Retinal pigment epithelial cell (primary cell): ENCODE measurements around the gene RHOBTB1.
"Not testable (repeated sequence)": the region's sequence is repeated elsewhere in the genome, so short reads cannot be mapped to it uniquely, and the experiment has no call there.

Experiments used
- DNase-seq: peaks from one replicate; pipeline ENCODE4 v3.0.0-alpha.2; 2010; ENCODE audit warnings: low read depth
- H3K4me3 ChIP-seq: 2 replicates; pipeline ENCODE4 v1.5.1; 2011; ENCODE audit warnings: mild to moderate bottlenecking, low read length, control low read depth, moderate library complexity
- TF ChIP-seq, protein P1 (sequence below): conservative IDR thresholded peaks from 2 replicates; pipeline ENCODE4 v1.5.1; 2011; ENCODE audit warnings: low read depth, low read length, control low read depth, inconsistent platforms

RHOBTB1 gene

DNA sequence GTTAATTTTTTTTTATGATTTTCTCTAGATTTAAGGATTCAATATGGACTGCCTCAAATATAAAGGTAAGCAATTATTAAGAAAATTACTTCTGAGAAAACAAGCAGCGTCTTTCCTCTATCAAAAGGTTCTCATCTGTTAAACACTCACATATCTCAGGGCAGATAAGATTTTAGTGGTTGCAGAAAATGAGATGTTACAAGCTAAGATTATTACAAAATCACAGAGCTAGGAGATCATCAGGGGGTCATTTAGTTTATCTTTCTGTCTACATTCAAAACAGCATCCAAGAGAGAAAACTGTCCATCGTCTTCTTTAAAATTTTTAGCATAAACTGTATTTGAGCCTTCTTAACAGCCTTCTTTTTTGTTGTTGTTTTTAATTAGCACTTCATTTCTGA is 29.1 kb upstream of the RHOBTB1 start:
- TF ChIP-seq, protein P1, sequence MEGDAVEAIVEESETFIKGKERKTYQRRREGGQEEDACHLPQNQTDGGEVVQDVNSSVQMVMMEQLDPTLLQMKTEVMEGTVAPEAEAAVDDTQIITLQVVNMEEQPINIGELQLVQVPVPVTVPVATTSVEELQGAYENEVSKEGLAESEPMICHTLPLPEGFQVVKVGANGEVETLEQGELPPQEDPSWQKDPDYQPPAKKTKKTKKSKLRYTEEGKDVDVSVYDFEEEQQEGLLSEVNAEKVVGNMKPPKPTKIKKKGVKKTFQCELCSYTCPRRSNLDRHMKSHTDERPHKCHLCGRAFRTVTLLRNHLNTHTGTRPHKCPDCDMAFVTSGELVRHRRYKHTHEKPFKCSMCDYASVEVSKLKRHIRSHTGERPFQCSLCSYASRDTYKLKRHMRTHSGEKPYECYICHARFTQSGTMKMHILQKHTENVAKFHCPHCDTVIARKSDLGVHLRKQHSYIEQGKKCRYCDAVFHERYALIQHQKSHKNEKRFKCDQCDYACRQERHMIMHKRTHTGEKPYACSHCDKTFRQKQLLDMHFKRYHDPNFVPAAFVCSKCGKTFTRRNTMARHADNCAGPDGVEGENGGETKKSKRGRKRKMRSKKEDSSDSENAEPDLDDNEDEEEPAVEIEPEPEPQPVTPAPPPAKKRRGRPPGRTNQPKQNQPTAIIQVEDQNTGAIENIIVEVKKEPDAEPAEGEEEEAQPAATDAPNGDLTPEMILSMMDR = no peak
- no peak for DNase-seq

DNA sequence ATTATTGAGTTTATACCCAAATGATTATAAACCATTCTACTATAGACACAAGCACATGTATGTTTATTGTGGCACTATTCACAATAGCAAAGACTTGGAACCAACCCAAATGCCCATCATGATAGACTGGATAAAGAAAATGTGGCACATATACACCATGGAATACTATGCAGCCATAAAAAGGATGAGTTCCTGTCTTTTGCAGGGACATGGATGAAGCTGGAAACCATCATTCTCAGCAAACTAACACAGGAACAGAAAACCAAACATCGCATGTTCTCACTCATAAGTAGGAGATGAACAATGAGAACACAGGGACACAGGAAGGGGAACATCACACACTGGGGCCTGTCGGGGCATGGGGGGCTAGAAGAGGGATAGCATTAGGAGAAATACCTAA is 28.2 kb upstream of the RHOBTB1 start:
- not testable (repeated sequence) for DNase-seq, H3K4me3 ChIP-seq

More for the DNA sequence above, 29.1 kb upstream of the RHOBTB1 start:
- H3K4me3 ChIP-seq = no peak overlapping the region

DNA sequence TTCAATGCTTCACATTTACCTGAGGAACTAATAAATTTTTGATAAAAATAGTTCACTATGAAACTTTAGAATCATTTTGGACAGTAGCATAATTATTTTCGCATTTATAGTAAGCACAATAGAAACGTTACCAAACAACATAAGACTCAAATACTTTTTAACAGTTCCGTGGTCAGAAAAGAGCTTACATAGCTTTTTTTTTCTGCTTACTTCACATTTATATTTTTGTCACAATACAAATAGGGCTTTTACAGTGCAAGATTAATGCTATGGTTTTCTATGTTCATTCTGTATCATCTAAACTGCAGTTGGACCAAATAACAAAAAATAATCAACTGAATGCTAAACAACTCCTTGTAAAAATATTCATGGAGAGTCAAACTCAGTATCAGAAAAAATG is 26.5 kb upstream of the RHOBTB1 start:
- TF ChIP-seq, protein P1 = no peak
- H3K4me3 ChIP-seq = no peak overlapping the region
- no peak for DNase-seq

DNA sequence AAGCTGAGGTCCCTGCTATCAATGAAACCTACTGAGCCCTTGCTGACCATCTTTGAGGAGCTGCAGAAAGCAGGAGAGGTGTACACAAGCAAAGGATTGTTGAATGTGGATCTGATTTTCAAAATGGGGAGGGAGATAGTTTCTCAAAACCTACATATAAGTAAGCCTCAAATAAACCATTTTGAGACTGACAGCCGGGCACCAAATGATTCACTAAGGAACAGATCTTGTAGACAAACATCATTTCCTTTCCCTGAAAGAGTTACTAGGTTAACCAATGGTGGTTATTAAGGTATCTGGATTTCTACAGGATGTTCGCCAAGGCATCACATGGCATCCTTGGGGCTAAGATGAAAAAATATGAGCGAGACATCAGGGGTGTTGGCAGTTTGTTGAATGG is 24.5 kb upstream of the RHOBTB1 start:
- no peak for DNase-seq
- H3K4me3 ChIP-seq = no peak overlapping the region
- TF ChIP-seq, protein P1 = no peak

- H3K4me3 ChIP-seq = no peak overlapping the region
- DNase-seq = no peak
- TF ChIP-seq, protein P1 = no peak
These were observed 24.0 kb upstream of the RHOBTB1 start for GRCh38 chr10:60967854-60968484.

- no peak overlapping the region for H3K4me3 ChIP-seq
- TF ChIP-seq, protein P1 = no peak
- no peak for DNase-seq
These were observed 23.3 kb upstream of the RHOBTB1 start for GRCh38 chr10:60967260-60967659.

- TF ChIP-seq, protein P1 = no peak
- H3K4me3 ChIP-seq = no peak overlapping the region
- DNase-seq = no peak
These were observed 21.7 kb upstream of the RHOBTB1 start for GRCh38 chr10:60965696-60966095.
